ENCODE measurements around the gene CYP24A1. TPM values are rescaled to one million over a fixed set of nuclear protein-coding genes. Genes with fewer than 3 reads are reported as not detected.

CYP24A1 gene
- total and polyA plus RNA-seq, 2 of the 8 experiments (the other 6 are each of a cell fraction or from before 2014, with no cell fraction given), result not detected

- Histone ChIP-seq H3K23me2 (ENCODE audit: low read depth, low read length) (peaks cover 8% of the 10 kb centered on the region; the same call in 1 of the 2 replicates), H2BK20ac (ENCODE audit: low read length) (no peak overlapping the region), H4K8ac (ENCODE audit: extremely low read depth, insufficient read depth, low read length) (no peak overlapping the region), H3K4me3 (ENCODE audit: extremely low read depth in 1 of 4, insufficient read depth in 2 of 4, low read depth in 3 of 4, low read length in 4 of 4) (peak overlapping the region; percentile 69 to 94 (median 91)), H2BK12ac (ENCODE audit: low read depth, low read length) (no peak overlapping the region), H3K9ac (replicated peaks in 1 of 4; ENCODE audit: extremely low read depth in 1 of 4, low read depth in 3 of 4, low read length in 3 of 4) (no peak overlapping the region; a peak in 2 of 7 replicates), H2AFZ (ENCODE audit: low read length) (no peak overlapping the region), H2BK15ac (ENCODE audit: low read length) (no peak overlapping the region), H3K79me2 (ENCODE audit: control insufficient read depth in 1 of 2, insufficient read depth in 2 of 2, low read length in 2 of 2) (peaks cover 12 to 42% of the 10 kb centered on the region in 2 experiments), H3K23ac (ENCODE audit: insufficient read length) (no peak overlapping the region), H3K36me3 (ENCODE audit: control insufficient read depth in 2 of 4, insufficient read depth in 4 of 4, low read length in 3 of 4) (peaks cover 0 to 3% (median 0%) of the 10 kb centered on the region in 4 experiments; a peak in 2 of 8 replicates), H3K9me3 (ENCODE audit: insufficient read depth in 2 of 2, low read depth in 1 of 2, low read length in 1 of 2) (no peaks in the 10 kb centered on the region), H3K27me3 (replicated peaks in 1 of 4; ENCODE audit: control insufficient read depth in 3 of 4, extremely low read depth in 1 of 4, insufficient read depth in 3 of 4, low read length in 3 of 4) (no peaks in the 10 kb centered on the region), H3K18ac (ENCODE audit: extremely low read depth, low read length) (no peak overlapping the region), H3K14ac (ENCODE audit: insufficient read length) (no peak overlapping the region), H2AK5ac (ENCODE audit: low read depth, low read length) (no peak overlapping the region), H3K4me2 (ENCODE audit: insufficient read depth in 1 of 2, low read depth in 2 of 2, low read length in 2 of 2) (peak overlapping the region; percentile 87 to 95; a peak in 2 of 4 replicates), H2BK120ac (replicated peaks; ENCODE audit: low read depth, low read length) (no peak overlapping the region), H3K79me1 (ENCODE audit: low read depth, low read length) (no peaks in the 10 kb centered on the region; the same call in 1 of the 2 replicates), H3K27ac (ENCODE audit: low read depth, low read length) (no peak overlapping the region), H4K20me1 (replicated peaks in 1 of 2; ENCODE audit: control insufficient read depth in 1 of 2, insufficient read depth in 2 of 2, low read length in 2 of 2) (peaks cover 0 to 5% of the 10 kb centered on the region in 2 experiments), H2BK5ac (ENCODE audit: low read depth, low read length) (no peak overlapping the region; the same call in 1 of the 2 replicates), H4K91ac (replicated peaks; ENCODE audit: insufficient read length, low read length) (no peak overlapping the region), H3K4ac (replicated peaks; ENCODE audit: insufficient read length, low read depth, low read length) (no peak overlapping the region), H3K56ac (replicated peaks; ENCODE audit: insufficient read length, low read depth, low read length) (no peak overlapping the region), H4K5ac (ENCODE audit: insufficient read length, low read depth, low read length) (no peak overlapping the region), H3K4me1 (replicated peaks in 1 of 4; ENCODE audit: control insufficient read depth in 3 of 4, insufficient read depth in 4 of 4, low read length in 3 of 4) (peaks cover 0 to 2% (median 0%) of the 10 kb centered on the region in 4 experiments; a peak in 2 of 7 replicates)
- no peak for FAIRE-seq
- POLR2A ChIA-PET (ENCODE audit: partially characterized antibody), result interaction anchor here (0.5 to 1.4 kb wide), 4 partner anchors 16 to 106 kb away, joined by 3 to 5 read pairs (median 4); no protein-coding TSS in a partner anchor
- CTCF ChIA-PET (ENCODE audit: partially characterized antibody), result interaction anchor here (0.6 to 23.7 kb wide), 8 partner anchors 13 to 439 kb away, joined by 3 to 591 read pairs (median 6); partner anchors contain the start of gene CYP24A1
- WGBS, 2 experiments (ENCODE audit: extremely low coverage in 1 of 2, insufficient coverage in 1 of 2, insufficient read length in 1 of 2, insufficient replicate concordance in 2 of 2, low coverage in 1 of 2, low lambda C conversion rate in 2 of 2, missing lambda C conversion rate in 1 of 2), result 65% methylated on average over 7 of the region's 7 CpGs; no CpG with 5 or more reads in 1 of the 2 experiments
- peak; percentile 89 for TF ChIP-seq KDM1A (IDR thresholded peaks at IDR 0.05; ENCODE audit: borderline replicate concordance, low read length)
- no peak for TF ChIP-seq ASH2L (IDR thresholded peaks at IDR 0.05; ENCODE audit: low read length)
- peak in 1 of 2 experiments; percentile 15; a peak in 1 of 4 replicates for TF ChIP-seq HDAC2 (IDR thresholded peaks at IDR 0.05; ENCODE audit: borderline replicate concordance in 1 of 2, low read depth in 2 of 2, low read length in 2 of 2)
- TF ChIP-seq TAF7 (optimal IDR thresholded peaks at IDR 0.05; ENCODE audit: borderline replicate concordance, low read depth, low read length), result no peak
- no peak for DNase-seq (ENCODE audit: low read depth in 1 of 2, low spot score in 2 of 2)
Measured at GRCh38 chr20:54207053-54207742, 33.4 kb upstream of the CYP24A1 start.
